ENCODE measurements around the gene DMKN. TPM values are rescaled to one million over a fixed set of nuclear protein-coding genes. Genes with fewer than 3 reads are reported as not detected.
A peak's percentile ranks its signal among the peaks of the same experiment; 100 is the strongest.

DMKN gene
- total and polyA plus RNA-seq, 2 donors (not counting 1 experiment from before 2014, with no cell fraction given), result 2.8 to 14.2 TPM

DNA sequence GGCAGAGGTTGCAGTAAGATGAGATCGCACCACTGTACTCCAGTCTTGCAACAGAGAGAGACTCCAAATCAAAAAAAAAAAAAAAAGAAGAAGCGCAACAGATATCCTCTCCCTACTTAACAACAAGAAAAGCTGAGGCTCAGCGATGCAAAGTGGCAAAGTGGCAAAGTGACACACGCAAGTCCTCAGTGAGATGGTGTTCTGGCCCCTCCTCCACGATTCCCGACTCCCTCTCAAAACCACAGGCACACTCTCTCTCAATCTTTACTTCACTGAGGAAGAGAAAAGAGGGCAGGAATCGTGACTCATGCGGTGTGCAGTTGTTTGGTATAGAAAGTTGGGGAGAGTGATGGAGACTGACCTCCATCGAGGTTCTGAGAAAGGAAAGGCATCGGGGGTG, 52.8 kb downstream of the DMKN start:
- Histone ChIP-seq H3K9ac (ENCODE audit: insufficient read depth, low read length) (no peak overlapping the region), H3K27ac (ENCODE audit: insufficient read depth, low read length) (no peak overlapping the region), H3K27me3 (ENCODE audit: control insufficient read depth, insufficient read depth, low read length) (no peaks in the 10 kb centered on the region), H3K4me3 (replicated peaks in 1 of 4; ENCODE audit: control extremely low read depth in 1 of 4, insufficient read depth in 1 of 4, low read depth in 3 of 4, low read length in 4 of 4) (no peak overlapping the region), H3K79me2 (ENCODE audit: control insufficient read depth, insufficient read depth, low read length) (no peaks in the 10 kb centered on the region), H4K20me1 (ENCODE audit: control insufficient read depth, extremely low read depth, insufficient read depth, low read length) (no peaks in the 10 kb centered on the region), H3K9me3 (ENCODE audit: control insufficient read depth, insufficient read depth, low read depth, low read length) (no peaks in the 10 kb centered on the region), H3K4me1 (ENCODE audit: control insufficient read depth, extremely low read depth, insufficient read depth, low read length) (no peaks in the 10 kb centered on the region), H3K36me3 (ENCODE audit: control insufficient read depth, insufficient read depth, low read length) (no peaks in the 10 kb centered on the region), H2AFZ (ENCODE audit: low read length) (no peak overlapping the region), H3K4me2 (ENCODE audit: extremely low read depth, insufficient read depth, low read length) (no peak overlapping the region)
- DNase-seq (ENCODE audit: low read depth in 2 of 2), result no peak
- TF ChIP-seq, protein P1, sequence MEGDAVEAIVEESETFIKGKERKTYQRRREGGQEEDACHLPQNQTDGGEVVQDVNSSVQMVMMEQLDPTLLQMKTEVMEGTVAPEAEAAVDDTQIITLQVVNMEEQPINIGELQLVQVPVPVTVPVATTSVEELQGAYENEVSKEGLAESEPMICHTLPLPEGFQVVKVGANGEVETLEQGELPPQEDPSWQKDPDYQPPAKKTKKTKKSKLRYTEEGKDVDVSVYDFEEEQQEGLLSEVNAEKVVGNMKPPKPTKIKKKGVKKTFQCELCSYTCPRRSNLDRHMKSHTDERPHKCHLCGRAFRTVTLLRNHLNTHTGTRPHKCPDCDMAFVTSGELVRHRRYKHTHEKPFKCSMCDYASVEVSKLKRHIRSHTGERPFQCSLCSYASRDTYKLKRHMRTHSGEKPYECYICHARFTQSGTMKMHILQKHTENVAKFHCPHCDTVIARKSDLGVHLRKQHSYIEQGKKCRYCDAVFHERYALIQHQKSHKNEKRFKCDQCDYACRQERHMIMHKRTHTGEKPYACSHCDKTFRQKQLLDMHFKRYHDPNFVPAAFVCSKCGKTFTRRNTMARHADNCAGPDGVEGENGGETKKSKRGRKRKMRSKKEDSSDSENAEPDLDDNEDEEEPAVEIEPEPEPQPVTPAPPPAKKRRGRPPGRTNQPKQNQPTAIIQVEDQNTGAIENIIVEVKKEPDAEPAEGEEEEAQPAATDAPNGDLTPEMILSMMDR (conservative IDR thresholded peaks at IDR 0.05 in 1 of 2, IDR thresholded peaks at IDR 0.05 in 1 of 2; ENCODE audit: low read depth in 1 of 2, low read length in 2 of 2), result no peak
- TF ChIP-seq EZH2 (IDR thresholded peaks at IDR 0.05; ENCODE audit: low read length, missing control alignments), result no peak

DNA sequence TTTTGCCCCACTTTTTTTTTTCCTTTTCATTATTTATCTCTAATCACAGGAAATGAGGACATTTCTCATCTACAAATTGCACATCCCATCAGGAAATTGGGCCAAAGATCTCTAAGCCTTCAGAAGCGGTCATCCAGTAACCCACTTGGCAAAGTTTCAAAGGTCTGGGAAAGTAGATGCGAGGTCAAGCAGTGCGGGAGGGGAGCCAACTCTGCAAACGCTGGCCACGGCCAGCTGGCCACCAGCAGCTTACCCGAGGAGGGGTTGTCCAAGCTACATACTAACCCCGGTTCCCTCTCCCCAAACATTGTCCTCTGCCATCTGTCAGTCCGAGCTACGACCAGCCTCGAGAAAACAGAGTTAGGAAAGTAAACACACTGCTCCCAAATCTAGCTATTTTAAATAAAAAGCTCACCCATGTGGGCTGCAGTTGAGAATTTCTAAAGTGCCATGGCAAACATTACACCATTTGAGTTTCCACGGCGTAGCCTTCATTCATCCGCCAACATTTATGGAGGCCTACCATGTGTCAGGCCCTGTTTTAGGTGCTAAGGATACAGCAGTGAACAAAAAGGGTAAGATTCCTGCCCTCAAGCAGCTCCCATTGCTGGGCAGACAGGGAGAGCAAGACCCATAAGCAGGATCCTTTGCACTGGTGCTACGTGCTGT, 53.9 kb downstream of the DMKN start:
- peak in 1 of 2 donors; percentile 87 for DNase-seq (ENCODE audit: low read depth in 2 of 2)
- H4K20me1 ChIP-seq (ENCODE audit: control insufficient read depth, extremely low read depth, insufficient read depth, low read length), result no peaks in the 10 kb centered on the region

DNA sequence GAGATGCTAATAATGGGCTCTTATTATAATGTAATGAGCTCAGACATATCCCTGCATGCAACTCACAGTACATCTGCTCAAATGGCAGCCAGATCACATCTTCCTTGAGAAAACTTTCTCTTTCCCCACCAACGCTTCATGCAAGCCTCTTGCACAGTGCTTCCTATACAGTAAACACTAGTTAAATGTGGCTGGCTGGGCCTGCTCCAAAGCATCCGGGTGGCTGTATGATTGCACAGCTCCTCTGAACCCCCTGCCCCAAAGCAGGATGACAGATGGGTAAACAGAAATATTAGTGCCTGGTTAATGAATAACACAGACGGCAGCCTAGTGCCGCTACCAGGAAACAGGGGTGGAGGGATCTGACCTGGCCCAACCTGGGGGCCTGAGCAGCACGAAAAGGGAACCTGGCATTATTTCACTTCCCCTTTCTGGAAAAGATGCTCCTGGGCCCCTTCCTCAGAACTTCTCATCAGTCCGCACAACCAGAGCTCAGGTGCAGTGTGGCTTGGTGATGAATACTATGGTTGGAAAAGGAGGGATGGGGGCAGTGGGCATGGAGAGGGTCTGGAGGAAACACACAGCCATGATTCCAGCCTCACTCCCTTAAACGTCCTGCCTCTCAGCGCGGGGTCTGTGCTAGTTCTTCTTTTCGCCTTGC, 54.6 kb downstream of the DMKN start:
- peak in 1 of 2 donors; percentile 60 for DNase-seq (ENCODE audit: low read depth in 2 of 2)
- no peak overlapping the region for H3K4me2 ChIP-seq (ENCODE audit: extremely low read depth, insufficient read depth, low read length)
- no peak overlapping the region for H3K27ac ChIP-seq (ENCODE audit: insufficient read depth, low read length)
- no peaks in the 10 kb centered on the region for H3K4me1 ChIP-seq (ENCODE audit: control insufficient read depth, extremely low read depth, insufficient read depth, low read length)
- no peaks in the 10 kb centered on the region for H4K20me1 ChIP-seq (ENCODE audit: control insufficient read depth, extremely low read depth, insufficient read depth, low read length)
- no peaks in the 10 kb centered on the region for H3K9me3 ChIP-seq (ENCODE audit: control insufficient read depth, insufficient read depth, low read depth, low read length)
- no peaks in the 10 kb centered on the region for H3K27me3 ChIP-seq (ENCODE audit: control insufficient read depth, insufficient read depth, low read length)
- H3K9ac ChIP-seq (ENCODE audit: insufficient read depth, low read length), result no peak overlapping the region
- no peak overlapping the region for H2AFZ ChIP-seq (ENCODE audit: low read length)
- no peak for TF ChIP-seq EZH2 (IDR thresholded peaks at IDR 0.05; ENCODE audit: low read length, missing control alignments)
- TF ChIP-seq, protein P1 (conservative IDR thresholded peaks at IDR 0.05 in 1 of 2, IDR thresholded peaks at IDR 0.05 in 1 of 2; ENCODE audit: low read depth in 1 of 2, low read length in 2 of 2), result no peak
- no peak overlapping the region for H3K4me3 ChIP-seq (replicated peaks in 1 of 4; ENCODE audit: control extremely low read depth in 1 of 4, insufficient read depth in 1 of 4, low read depth in 3 of 4, low read length in 4 of 4)
- H3K79me2 ChIP-seq (ENCODE audit: control insufficient read depth, insufficient read depth, low read length), result no peaks in the 10 kb centered on the region
- no peaks in the 10 kb centered on the region for H3K36me3 ChIP-seq (ENCODE audit: control insufficient read depth, insufficient read depth, low read length)

More for the DNA sequence above, 53.9 kb downstream of the DMKN start:
- Histone ChIP-seq H3K9ac (ENCODE audit: insufficient read depth, low read length) (no peak overlapping the region), H3K4me1 (ENCODE audit: control insufficient read depth, extremely low read depth, insufficient read depth, low read length) (no peaks in the 10 kb centered on the region), H3K27ac (ENCODE audit: insufficient read depth, low read length) (no peak overlapping the region), H3K4me3 (replicated peaks in 1 of 4; ENCODE audit: control extremely low read depth in 1 of 4, insufficient read depth in 1 of 4, low read depth in 3 of 4, low read length in 4 of 4) (no peak overlapping the region), H3K79me2 (ENCODE audit: control insufficient read depth, insufficient read depth, low read length) (no peaks in the 10 kb centered on the region), H3K9me3 (ENCODE audit: control insufficient read depth, insufficient read depth, low read depth, low read length) (no peaks in the 10 kb centered on the region), H3K4me2 (ENCODE audit: extremely low read depth, insufficient read depth, low read length) (no peak overlapping the region), H2AFZ (ENCODE audit: low read length) (no peak overlapping the region), H3K27me3 (ENCODE audit: control insufficient read depth, insufficient read depth, low read length) (no peaks in the 10 kb centered on the region), H3K36me3 (ENCODE audit: control insufficient read depth, insufficient read depth, low read length) (no peaks in the 10 kb centered on the region)
- TF ChIP-seq, protein P1 (conservative IDR thresholded peaks at IDR 0.05 in 1 of 2, IDR thresholded peaks at IDR 0.05 in 1 of 2; ENCODE audit: low read depth in 1 of 2, low read length in 2 of 2), result no peak
- TF ChIP-seq EZH2 (IDR thresholded peaks at IDR 0.05; ENCODE audit: low read length, missing control alignments), result no peak
